ENCODE results near the gene DGKD. TPM values are rescaled to one million over a fixed set of nuclear protein-coding genes. Genes with fewer than 3 reads are reported as not detected.
"Not testable (repeated sequence)": the region's sequence is repeated elsewhere in the genome, so short reads cannot be mapped to it uniquely, and the experiment has no call there.

The DGKD gene
- 10 to 100 TPM; 22.8 to 27.3 (median 23.9) TPM for polyA plus RNA-seq (ENCODE audit: insufficient read length in 4 of 4)

- peak; percentile 40 to 64 (median 44) for DNase-seq (ENCODE audit: low read depth in 4 of 4, low spot score in 3 of 4)
Observed at GRCh38 chr2:233353769-233354499, at the start of gene DGKD. Gene DGKD (plus strand): TSS chr2:233354494. CDS start chr2:233354519, 25 bp downstream.

- DNase-seq (ENCODE audit: low read depth in 4 of 4, low spot score in 3 of 4): no peak
Observed at GRCh38 chr2:233307565-233307964, 46.7 kb upstream of the DGKD start, which contains the start of gene SAG. Gene SAG (plus strand): TSS chr2:233307816. CDS start chr2:233309190, 1,374 bp downstream.

- DNase-seq (ENCODE audit: low read depth in 4 of 4, low spot score in 3 of 4): no peak
Observed at GRCh38 chr2:233311241-233311926, 42.9 kb upstream of the DGKD start.

GRCh38 chr2:233312874-233313273 is 41.4 kb upstream of the DGKD start:
- no peak for DNase-seq (ENCODE audit: low read depth in 4 of 4, low spot score in 3 of 4)

- no peak for DNase-seq (ENCODE audit: low read depth in 4 of 4, low spot score in 3 of 4)
Observed at GRCh38 chr2:233314180-233314925, 39.9 kb upstream of the DGKD start.

GRCh38 chr2:233317196-233317943 is 36.9 kb upstream of the DGKD start:
- DNase-seq (ENCODE audit: low read depth in 4 of 4, low spot score in 3 of 4): no peak

- no peak for DNase-seq (ENCODE audit: low read depth in 4 of 4, low spot score in 3 of 4)
Observed at GRCh38 chr2:233319256-233319655, 35.0 kb upstream of the DGKD start.

- DNase-seq (ENCODE audit: low read depth in 4 of 4, low spot score in 3 of 4): no peak
Observed at GRCh38 chr2:233320470-233320869, 33.8 kb upstream of the DGKD start.

GRCh38 chr2:233321166-233321565 is 33.1 kb upstream of the DGKD start:
- no peak for DNase-seq (ENCODE audit: low read depth in 4 of 4, low spot score in 3 of 4)

- no peak for DNase-seq (ENCODE audit: low read depth in 4 of 4, low spot score in 3 of 4)
Observed at GRCh38 chr2:233323851-233324250, 30.4 kb upstream of the DGKD start.

GRCh38 chr2:233325256-233325655 is 29.0 kb upstream of the DGKD start:
- no peak for DNase-seq (ENCODE audit: low read depth in 4 of 4, low spot score in 3 of 4)

GRCh38 chr2:233325814-233326213 is 28.5 kb upstream of the DGKD start:
- no peak for DNase-seq (ENCODE audit: low read depth in 4 of 4, low spot score in 3 of 4)

- DNase-seq (ENCODE audit: low read depth in 4 of 4, low spot score in 3 of 4): no peak
Observed at GRCh38 chr2:233326500-233326899, 27.8 kb upstream of the DGKD start.

GRCh38 chr2:233328922-233329321 is 25.4 kb upstream of the DGKD start:
- DNase-seq (ENCODE audit: low read depth in 4 of 4, low spot score in 3 of 4): no peak

- no peak for DNase-seq (ENCODE audit: low read depth in 4 of 4, low spot score in 3 of 4)
Observed at GRCh38 chr2:233329489-233330135, 24.7 kb upstream of the DGKD start.

- DNase-seq (ENCODE audit: low read depth in 4 of 4, low spot score in 3 of 4): no peak
Observed at GRCh38 chr2:233331536-233331935, 22.8 kb upstream of the DGKD start.

GRCh38 chr2:233332125-233332524 is 22.2 kb upstream of the DGKD start:
- DNase-seq (ENCODE audit: low read depth in 4 of 4, low spot score in 3 of 4): no peak

GRCh38 chr2:233334915-233335314 is 19.4 kb upstream of the DGKD start:
- no peak for DNase-seq (ENCODE audit: low read depth in 4 of 4, low spot score in 3 of 4)

GRCh38 chr2:233336091-233336490 is 18.2 kb upstream of the DGKD start:
- DNase-seq (ENCODE audit: low read depth in 4 of 4, low spot score in 3 of 4): not testable (repeated sequence)

GRCh38 chr2:233336541-233336940 is 17.8 kb upstream of the DGKD start:
- no peak for DNase-seq (ENCODE audit: low read depth in 4 of 4, low spot score in 3 of 4)

All from right renal pelvis (tissue), 4 donors.